HEK293T (cell line): ENCODE data around the gene MBNL2.

Source experiments
- CTCF ChIA-PET: fragments of 350-600 bp; formaldehyde crosslinking; extraction: SDS; loops from one replicate; lab custom pipeline; 2021; ENCODE audit warnings: antibody characterized with exemption, inconsistent platforms; lab: Yijun Ruan, JAX
- POLR2A ChIA-PET: fragments of 350-600 bp; formaldehyde crosslinking; extraction: SDS; loops from one replicate; lab custom pipeline; 2020; ENCODE audit warnings: antibody characterized with exemption, inconsistent platforms; lab: Yijun Ruan, JAX
- DNase-seq: peaks from one replicate; pipeline ENCODE4 v3.0.0; 2012; ENCODE audit warnings: mixed read lengths; ENCODE audit errors: extremely low spot score
- ARNT ChIP-seq: fragments of 450-650 bp; IDR thresholded peaks from 2 replicates; pipeline ENCODE4 v1.6.1; 2017; ENCODE audit warnings: mild to moderate bottlenecking
- BHLHE40 ChIP-seq: fragments of 450-650 bp; IDR thresholded peaks from 2 replicates; pipeline ENCODE4 v1.6.1; 2016; ENCODE audit warnings: mild to moderate bottlenecking, moderate library complexity, borderline replicate concordance
- CTBP1 ChIP-seq: fragments of 450-650 bp; IDR thresholded peaks from 2 replicates; pipeline ENCODE4 v1.6.1; 2016; ENCODE audit warnings: borderline replicate concordance
- ELF4 ChIP-seq: fragments of 450-650 bp; IDR thresholded peaks from 2 replicates; pipeline ENCODE4 v1.6.1; 2017; ENCODE audit warnings: antibody characterized with exemption
- FOXA1 ChIP-seq: fragments of 450-650 bp; IDR thresholded peaks from 2 replicates; pipeline ENCODE4 v1.6.1; 2016; ENCODE audit warnings: mild to moderate bottlenecking
- FOXK2 ChIP-seq: fragments of 450-650 bp; IDR thresholded peaks from 2 replicates; pipeline ENCODE4 v1.6.1; 2016; ENCODE audit warnings: mild to moderate bottlenecking
- FOXM1 ChIP-seq: fragments of 450-650 bp; IDR thresholded peaks from 2 replicates; pipeline ENCODE4 v1.6.1; 2017; ENCODE audit warnings: mild to moderate bottlenecking, borderline replicate concordance
- HDGF ChIP-seq: fragments of 450-650 bp; IDR thresholded peaks from 2 replicates; pipeline ENCODE4 v1.6.1; 2017; ENCODE audit warnings: antibody characterized with exemption, borderline replicate concordance
- L3MBTL2 ChIP-seq: fragments of 450-650 bp; conservative IDR thresholded peaks from 2 replicates; pipeline ENCODE4 v1.6.1; 2016; ENCODE audit warnings: mild to moderate bottlenecking
- LEF1 ChIP-seq: fragments of 450-650 bp; IDR thresholded peaks from 2 replicates; pipeline ENCODE4 v1.6.1; 2017; ENCODE audit warnings: mild to moderate bottlenecking, borderline replicate concordance
- NFRKB ChIP-seq: fragments of 450-650 bp; IDR thresholded peaks from 2 replicates; pipeline ENCODE4 v1.6.1; 2016; ENCODE audit warnings: mild to moderate bottlenecking, moderate library complexity
- SP1 ChIP-seq: fragments of 450-650 bp; IDR thresholded peaks from 2 replicates; pipeline ENCODE4 v1.6.1; 2017
- SUZ12 ChIP-seq: fragments of 450-650 bp; IDR thresholded peaks from 2 replicates; pipeline ENCODE4 v1.6.1; 2016; ENCODE audit warnings: mild to moderate bottlenecking
- TARDBP ChIP-seq: fragments of 450-650 bp; IDR thresholded peaks from 2 replicates; pipeline ENCODE4 v1.6.1; 2016
- ZNF384 ChIP-seq: fragments of 450-650 bp; IDR thresholded peaks from 2 replicates; pipeline ENCODE4 v1.6.1; 2016
- TF ChIP-seq, protein P1 (sequence below): fragments of 450-650 bp; IDR thresholded peaks from 2 replicates; pipeline ENCODE4 v1.6.1; 2016

MBNL2 gene

GRCh38 chr13:97224544-97225300 lies 2.6 kb downstream of the MBNL2 start:
- POLR2A ChIA-PET = interaction anchor here (1.3 kb wide), 1 partner anchor 30 kb away, joined by 6 read pairs; no protein-coding TSS in a partner anchor

DNA sequence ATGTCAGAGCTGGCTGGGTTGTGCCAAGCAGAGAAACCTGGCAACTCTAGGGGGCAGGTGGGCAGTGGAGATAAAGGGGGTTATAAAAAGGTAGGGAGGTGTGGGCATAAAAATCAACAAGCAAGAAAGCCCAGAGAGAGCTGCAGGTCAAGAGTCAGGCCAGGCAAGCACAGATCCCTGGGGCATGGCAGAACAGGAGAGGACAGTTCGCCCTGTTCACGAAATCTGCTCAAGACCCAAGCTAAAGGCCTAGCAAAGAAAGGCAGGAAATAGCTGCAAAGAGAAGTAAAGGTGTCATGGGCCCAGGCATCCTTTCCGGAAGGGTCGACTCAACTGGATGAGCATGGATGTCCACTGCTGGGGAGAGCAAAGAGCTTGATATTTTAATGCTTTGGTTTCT lies 3.4 kb downstream of the MBNL2 start:
- DNase-seq = no peak
- CTCF ChIA-PET = interaction anchor here (0.7 to 1.3 kb wide), 2 partner anchors 12 to 13 kb away, joined by 4 to 9 read pairs; no protein-coding TSS in a partner anchor
- no peak for TF ChIP-seq FOXM1
- no peak for TF ChIP-seq ZNF384
- TF ChIP-seq, protein P1, sequence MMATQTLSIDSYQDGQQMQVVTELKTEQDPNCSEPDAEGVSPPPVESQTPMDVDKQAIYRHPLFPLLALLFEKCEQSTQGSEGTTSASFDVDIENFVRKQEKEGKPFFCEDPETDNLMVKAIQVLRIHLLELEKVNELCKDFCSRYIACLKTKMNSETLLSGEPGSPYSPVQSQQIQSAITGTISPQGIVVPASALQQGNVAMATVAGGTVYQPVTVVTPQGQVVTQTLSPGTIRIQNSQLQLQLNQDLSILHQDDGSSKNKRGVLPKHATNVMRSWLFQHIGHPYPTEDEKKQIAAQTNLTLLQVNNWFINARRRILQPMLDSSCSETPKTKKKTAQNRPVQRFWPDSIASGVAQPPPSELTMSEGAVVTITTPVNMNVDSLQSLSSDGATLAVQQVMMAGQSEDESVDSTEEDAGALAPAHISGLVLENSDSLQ = no peak
- no peak for TF ChIP-seq ARNT
- TF ChIP-seq ELF4 = no peak
- TF ChIP-seq FOXK2 = no peak
- POLR2A ChIA-PET = no interaction called here

More at GRCh38 chr13:97224544-97225300, 2.6 kb downstream of the MBNL2 start:
- no peak for TF ChIP-seq LEF1
- TF ChIP-seq ELF4 = no peak
- TF ChIP-seq SUZ12 = no peak
- peak; percentile 30 for DNase-seq
- CTCF ChIA-PET = interaction anchor here (0.6 to 1.3 kb wide), 2 partner anchors 12 to 1783 kb away, joined by 3 to 4 read pairs; no protein-coding TSS in a partner anchor

- DNase-seq = no peak
- CTCF ChIA-PET = interaction anchor here (0.7 to 1.3 kb wide), 2 partner anchors 13 to 14 kb away, joined by 4 to 9 read pairs; no protein-coding TSS in a partner anchor
- POLR2A ChIA-PET = no interaction called here
- no peak for TF ChIP-seq SUZ12
- TF ChIP-seq FOXM1 = no peak
- TF ChIP-seq FOXK2 = no peak
- TF ChIP-seq SP1 = no peak
- no peak for TF ChIP-seq ARNT
- TF ChIP-seq FOXA1 = no peak
- TF ChIP-seq TARDBP = no peak
- no peak for TF ChIP-seq ELF4
- TF ChIP-seq NFRKB = no peak
- no peak for TF ChIP-seq CTBP1
- no peak for TF ChIP-seq L3MBTL2
- TF ChIP-seq BHLHE40 = no peak
- TF ChIP-seq, protein P1 = no peak
- no peak for TF ChIP-seq ZNF384
- no peak for TF ChIP-seq LEF1
- TF ChIP-seq HDGF = no peak
Observed at GRCh38 chr13:97226013-97226412, 3.9 kb downstream of the MBNL2 start.

DNA sequence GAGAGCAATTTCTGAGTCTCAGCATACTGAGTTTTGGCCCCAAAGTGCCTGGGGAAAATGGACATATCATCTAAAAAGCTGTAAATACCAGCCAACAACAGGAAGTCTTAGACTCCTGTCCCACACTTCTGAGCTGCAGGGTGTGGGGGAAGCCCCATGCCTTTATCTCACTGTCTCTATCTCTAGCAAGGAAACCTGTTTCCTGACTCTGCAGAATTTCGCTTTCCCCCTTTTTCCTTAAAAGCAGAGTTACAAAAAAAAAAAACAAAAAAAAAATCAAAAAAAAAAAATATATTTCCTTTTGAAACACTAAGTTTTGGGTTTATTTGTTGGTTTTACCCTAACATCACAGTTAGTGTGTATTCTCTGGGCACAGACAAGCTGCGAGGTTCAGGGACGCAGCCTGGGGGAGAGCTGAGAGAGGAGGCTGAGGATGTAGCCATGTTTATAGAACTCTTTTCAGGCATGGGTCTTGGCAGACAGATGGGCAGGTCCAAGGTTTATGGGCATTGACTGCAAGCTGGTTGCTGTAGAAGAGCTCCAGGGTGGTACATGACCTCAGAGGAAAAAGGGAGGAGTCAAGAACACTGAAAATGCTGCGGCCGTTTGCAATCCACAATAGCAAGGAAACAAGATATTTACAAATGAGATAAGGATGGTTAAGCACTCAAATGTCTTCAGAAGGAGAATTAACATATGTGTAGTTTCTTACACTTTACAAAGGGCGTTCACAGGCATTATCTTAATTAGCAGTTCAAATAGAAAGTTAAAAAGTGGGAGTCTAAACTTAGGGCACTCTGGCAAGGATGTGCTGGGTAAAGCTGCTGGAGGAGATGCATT lies 4.9 kb downstream of the MBNL2 start:
- POLR2A ChIA-PET = no interaction called here
- CTCF ChIA-PET = interaction anchor here (0.6 kb wide), 1 partner anchor 964 kb away, joined by 3 read pairs; no protein-coding TSS in a partner anchor
- peak; percentile 12 for DNase-seq
- TF ChIP-seq BHLHE40 = no peak
- no peak for TF ChIP-seq FOXK2
- TF ChIP-seq ZNF384 = no peak
- no peak for TF ChIP-seq LEF1
- TF ChIP-seq TARDBP = no peak
- TF ChIP-seq ARNT = no peak
- TF ChIP-seq SUZ12 = no peak
- TF ChIP-seq L3MBTL2 = no peak
- TF ChIP-seq ELF4 = no peak
- TF ChIP-seq, protein P1 = no peak
- TF ChIP-seq FOXA1 = no peak
- TF ChIP-seq FOXM1 = no peak
- TF ChIP-seq NFRKB = no peak
- TF ChIP-seq SP1 = no peak
- no peak for TF ChIP-seq HDGF
- TF ChIP-seq CTBP1 = no peak

GRCh38 chr13:97228850-97229521 lies 6.9 kb downstream of the MBNL2 start:
- POLR2A ChIA-PET = no interaction called here
- CTCF ChIA-PET = no interaction called here
- TF ChIP-seq NFRKB (no peak), FOXM1 (no peak), BHLHE40 (no peak), LEF1 (no peak), CTBP1 (no peak), FOXK2 (no peak), ZNF384 (no peak), HDGF (no peak), SUZ12 (no peak)
- TF ChIP-seq, protein P1 = no peak
- no peak for DNase-seq
